ENCODE data around the gene PFDN1.
A peak's percentile ranks its signal among the peaks of the same experiment; 100 is the strongest.

DNA sequence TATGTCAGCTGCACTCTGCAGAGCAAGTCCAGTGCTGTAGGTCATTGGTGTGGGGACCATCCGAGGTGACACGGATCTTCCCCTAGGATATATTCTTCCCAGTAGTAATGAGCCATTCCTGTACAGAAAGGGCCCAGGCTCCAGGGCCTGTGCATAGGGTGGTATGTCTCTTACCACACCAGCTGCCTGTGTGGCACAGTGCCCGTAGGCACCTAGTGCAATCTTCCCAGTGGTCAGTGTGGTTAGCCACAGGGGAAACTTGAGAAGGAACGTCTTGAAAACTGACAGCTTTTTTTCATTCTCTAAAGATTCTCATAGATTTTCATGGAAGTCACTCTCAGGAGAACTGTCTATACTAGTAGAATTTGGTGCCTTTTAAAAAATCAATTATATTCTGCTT is 88.1 kb downstream of the PFDN1 start:
- TF ChIP-seq POLR2AphosphoS5 (IDR thresholded peaks at IDR 0.05) = peak in 1 of 3 donors; percentile 50
- TF ChIP-seq POLR2A (IDR thresholded peaks at IDR 0.05) = no peak
- TF ChIP-seq, protein P1, sequence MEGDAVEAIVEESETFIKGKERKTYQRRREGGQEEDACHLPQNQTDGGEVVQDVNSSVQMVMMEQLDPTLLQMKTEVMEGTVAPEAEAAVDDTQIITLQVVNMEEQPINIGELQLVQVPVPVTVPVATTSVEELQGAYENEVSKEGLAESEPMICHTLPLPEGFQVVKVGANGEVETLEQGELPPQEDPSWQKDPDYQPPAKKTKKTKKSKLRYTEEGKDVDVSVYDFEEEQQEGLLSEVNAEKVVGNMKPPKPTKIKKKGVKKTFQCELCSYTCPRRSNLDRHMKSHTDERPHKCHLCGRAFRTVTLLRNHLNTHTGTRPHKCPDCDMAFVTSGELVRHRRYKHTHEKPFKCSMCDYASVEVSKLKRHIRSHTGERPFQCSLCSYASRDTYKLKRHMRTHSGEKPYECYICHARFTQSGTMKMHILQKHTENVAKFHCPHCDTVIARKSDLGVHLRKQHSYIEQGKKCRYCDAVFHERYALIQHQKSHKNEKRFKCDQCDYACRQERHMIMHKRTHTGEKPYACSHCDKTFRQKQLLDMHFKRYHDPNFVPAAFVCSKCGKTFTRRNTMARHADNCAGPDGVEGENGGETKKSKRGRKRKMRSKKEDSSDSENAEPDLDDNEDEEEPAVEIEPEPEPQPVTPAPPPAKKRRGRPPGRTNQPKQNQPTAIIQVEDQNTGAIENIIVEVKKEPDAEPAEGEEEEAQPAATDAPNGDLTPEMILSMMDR (IDR thresholded peaks at IDR 0.05 in 8 of 11, conservative IDR thresholded peaks at IDR 0.05 in 3 of 11) = no peak

Data from spleen (tissue), 7 donors.